H1 (cell line): Measurements from ENCODE around the gene GLB1L3. TPM values are rescaled to one million over a fixed set of nuclear protein-coding genes. Genes with fewer than 3 reads are reported as not detected.

ENCODE experiments used
- CTCF ChIA-PET: fragments of 300-600 bp; sonication (Branson Sonifier 250); formaldehyde crosslinking; loops from one replicate; lab custom pipeline; 2021; ENCODE audit not compliant: partially characterized antibody; lab: Charles Lee
- POLR2A ChIA-PET: fragments of 300-600 bp; sonication (Branson Sonifier 250); formaldehyde crosslinking; loops from one replicate; lab custom pipeline; 2021; ENCODE audit warnings: inconsistent platforms; ENCODE audit not compliant: partially characterized antibody; lab: Charles Lee
- DNase-seq, 2 experiments: peaks; one replicate each; pipeline versions ENCODE4 v3.0.0 to v3.0.0-alpha.2; 2010 to 2022; ENCODE audit warnings: low spot score in 2 of 2, low read depth in 1 of 2, mixed read lengths in 1 of 2
- FAIRE-seq: peaks from 2 replicates; lab custom pipeline; 2011; peaks lifted over from hg19 to GRCh38; lab: Jason Lieb, UNC
- H2AFZ ChIP-seq: 2 replicates; pipeline ENCODE4 v1.8.1; 2012; ENCODE audit warnings: low read length, inconsistent platforms
- H2AK5ac ChIP-seq: 2 replicates; pipeline ENCODE4 v1.6.1; 2013; ENCODE audit warnings: low read depth, low read length
- H2BK120ac ChIP-seq: replicated peaks from 2 replicates; pipeline ENCODE3; 2013; ENCODE audit warnings: low read depth, low read length, inconsistent platforms
- H2BK12ac ChIP-seq: 2 replicates; pipeline ENCODE4 v1.6.1; 2013; ENCODE audit warnings: low read depth, low read length
- H2BK15ac ChIP-seq: 2 replicates; pipeline ENCODE4 v1.6.1; 2013; ENCODE audit warnings: low read length
- H2BK20ac ChIP-seq: 2 replicates; pipeline ENCODE4 v1.6.1; 2013; ENCODE audit warnings: low read length
- H2BK5ac ChIP-seq: 2 replicates; pipeline ENCODE4 v1.6.1; 2013; ENCODE audit warnings: low read depth, low read length
- H3K14ac ChIP-seq: 2 replicates; pipeline ENCODE4 v1.6.1; 2013; ENCODE audit warnings: inconsistent platforms; ENCODE audit not compliant: insufficient read length
- H3K18ac ChIP-seq: 2 replicates; pipeline ENCODE4 v1.6.1; 2013; ENCODE audit warnings: low read length; ENCODE audit errors: extremely low read depth
- H3K23ac ChIP-seq: 2 replicates; pipeline ENCODE4 v1.6.1; 2013; ENCODE audit warnings: inconsistent platforms; ENCODE audit not compliant: insufficient read length
- H3K23me2 ChIP-seq: 2 replicates; pipeline ENCODE4 v1.6.1; 2013; ENCODE audit warnings: low read depth, low read length
- H3K27ac ChIP-seq: 2 replicates; pipeline ENCODE4 v1.6.1; 2011; ENCODE audit warnings: low read depth, low read length, inconsistent platforms
- H3K27me3 ChIP-seq, 4 experiments: replicated peaks in 1 of 4; 1 replicate in 1 of 4; 2 replicates in 3 of 4; pipeline versions ENCODE4 v1.6.1 to v1.8.1; 2011 to 2013; ENCODE audit warnings: low read length in 3 of 4, mild to moderate bottlenecking in 3 of 4, inconsistent platforms in 2 of 4, mixed read lengths in 2 of 4, moderate library complexity in 1 of 4; ENCODE audit not compliant: control insufficient read depth in 3 of 4, insufficient read depth in 3 of 4; ENCODE audit errors: extremely low read depth in 1 of 4
- H3K36me3 ChIP-seq, 4 experiments: 2 replicates each; pipeline versions ENCODE4 v1.6.1 to v1.8.1; 2011 to 2013; ENCODE audit warnings: mild to moderate bottlenecking in 4 of 4, low read length in 3 of 4, moderate library complexity in 2 of 4, control low read depth in 1 of 4, inconsistent platforms in 1 of 4; ENCODE audit not compliant: insufficient read depth in 4 of 4, control insufficient read depth in 2 of 4
- H3K4ac ChIP-seq: replicated peaks from 2 replicates; pipeline ENCODE3; 2013; ENCODE audit warnings: low read length, low read depth, mixed read lengths, inconsistent platforms; ENCODE audit not compliant: insufficient read length
- H3K4me1 ChIP-seq, 4 experiments: replicated peaks in 1 of 4; 1 replicate in 1 of 4; 2 replicates in 3 of 4; pipeline versions ENCODE4 v1.6.1 to v1.8.1; 2011 to 2013; ENCODE audit warnings: low read length in 3 of 4, inconsistent platforms in 2 of 4, mixed read lengths in 1 of 4; ENCODE audit not compliant: insufficient read depth in 4 of 4, control insufficient read depth in 3 of 4
- H3K4me2 ChIP-seq, 2 experiments: 2 replicates each; pipeline versions ENCODE4 v1.6.1 to v1.8.1; 2011 to 2013; ENCODE audit warnings: low read depth in 2 of 2, low read length in 2 of 2, control low read depth in 1 of 2, inconsistent platforms in 1 of 2, mild to moderate bottlenecking in 1 of 2; ENCODE audit not compliant: insufficient read depth in 1 of 2
- H3K4me3 ChIP-seq, 4 experiments: fragments of 200-600, 300-600 bp in 1 of 4; sonication (generic), shearing (Covaris generic), sonication (Bioruptor Twin) in 1 of 4; 2 replicates each; pipeline versions ENCODE4 v1.5.1 to v1.8.1; 2011 to 2016; ENCODE audit warnings: low read length in 4 of 4, low read depth in 3 of 4, control low read depth in 2 of 4, inconsistent platforms in 2 of 4, mild to moderate bottlenecking in 2 of 4, mixed read lengths in 1 of 4, moderate library complexity in 1 of 4; ENCODE audit not compliant: insufficient read depth in 2 of 4; ENCODE audit errors: extremely low read depth in 1 of 4
- H3K56ac ChIP-seq: replicated peaks from 2 replicates; pipeline ENCODE3; 2013; ENCODE audit warnings: low read depth, mild to moderate bottlenecking, mixed read lengths, low read length, inconsistent platforms; ENCODE audit not compliant: insufficient read length
- H3K79me1 ChIP-seq: 2 replicates; pipeline ENCODE4 v1.6.1; 2013; ENCODE audit warnings: low read depth, low read length, control low read depth
- H3K79me2 ChIP-seq, 2 experiments: 2 replicates each; pipeline versions ENCODE4 v1.6.1 to v1.8.1; 2012 to 2013; ENCODE audit warnings: low read length in 2 of 2, mild to moderate bottlenecking in 2 of 2, inconsistent platforms in 1 of 2; ENCODE audit not compliant: insufficient read depth in 2 of 2, control insufficient read depth in 1 of 2
- H3K9ac ChIP-seq, 4 experiments: replicated peaks in 1 of 4; 1 replicate in 1 of 4; 2 replicates in 3 of 4; pipeline versions ENCODE4 v1.6.1 to v1.8.1; 2011 to 2013; ENCODE audit warnings: low read depth in 3 of 4, low read length in 3 of 4, control low read depth in 2 of 4, mild to moderate bottlenecking in 2 of 4, moderate library complexity in 2 of 4, inconsistent platforms in 1 of 4; ENCODE audit errors: extremely low read depth in 1 of 4
- H3K9me3 ChIP-seq, 2 experiments: 2 replicates each; pipeline versions ENCODE4 v1.6.1 to v1.8.1; 2012 to 2013; ENCODE audit warnings: mild to moderate bottlenecking in 2 of 2, moderate library complexity in 2 of 2, control low read depth in 1 of 2, inconsistent platforms in 1 of 2, low read depth in 1 of 2, low read length in 1 of 2, mixed read lengths in 1 of 2; ENCODE audit not compliant: insufficient read depth in 2 of 2
- H4K20me1 ChIP-seq, 2 experiments: replicated peaks in 1 of 2; 2 replicates each; pipeline versions ENCODE3 to v1.8.1; 2011 to 2013; ENCODE audit warnings: inconsistent platforms in 2 of 2, low read length in 2 of 2, mild to moderate bottlenecking in 1 of 2; ENCODE audit not compliant: insufficient read depth in 2 of 2, control insufficient read depth in 1 of 2
- H4K5ac ChIP-seq: 2 replicates; pipeline ENCODE4 v1.6.1; 2013; ENCODE audit warnings: low read length, low read depth, mixed read lengths, inconsistent platforms; ENCODE audit not compliant: insufficient read length
- H4K8ac ChIP-seq: 2 replicates; pipeline ENCODE4 v1.8.0; 2013; ENCODE audit warnings: mild to moderate bottlenecking, moderate library complexity, low read length, inconsistent platforms; ENCODE audit not compliant: insufficient read depth; ENCODE audit errors: extremely low read depth
- H4K91ac ChIP-seq: replicated peaks from 2 replicates; pipeline ENCODE3; 2013; ENCODE audit warnings: low read length, mixed read lengths, inconsistent platforms; ENCODE audit not compliant: insufficient read length
- EGR1 ChIP-seq: IDR thresholded peaks from 2 replicates; pipeline ENCODE4 v1.6.1; 2011; ENCODE audit warnings: low read depth, low read length, borderline replicate concordance
- HDAC2 ChIP-seq, 2 experiments: fragments of 300-600 bp in 1 of 2; sonication (generic) in 1 of 2; IDR thresholded peaks; 2 replicates each; pipeline ENCODE4 v1.6.1; 2011 to 2012; ENCODE audit warnings: low read depth in 2 of 2, low read length in 2 of 2, mild to moderate bottlenecking in 2 of 2, moderate library complexity in 2 of 2, borderline replicate concordance in 1 of 2, inconsistent platforms in 1 of 2
- JUND ChIP-seq: IDR thresholded peaks from 2 replicates; pipeline ENCODE4 v1.6.1; 2011; ENCODE audit warnings: mild to moderate bottlenecking, improper control_type of control experiment, low read length
- RBBP5 ChIP-seq: IDR thresholded peaks from 2 replicates; pipeline ENCODE4 v1.7.1; 2012; ENCODE audit warnings: low read depth, mild to moderate bottlenecking, inconsistent platforms, low read length, moderate library complexity, borderline replicate concordance
- SIN3A ChIP-seq, 2 experiments: IDR thresholded peaks in 1 of 2; conservative IDR thresholded peaks in 1 of 2; 2 replicates each; pipeline ENCODE4 v1.6.1; 2011 to 2012; ENCODE audit warnings: low read length in 2 of 2, improper control_type of control experiment in 1 of 2, low read depth in 1 of 2, mild to moderate bottlenecking in 1 of 2
- SRF ChIP-seq: IDR thresholded peaks from 2 replicates; pipeline ENCODE4 v1.6.1; 2011; ENCODE audit warnings: mild to moderate bottlenecking, low read depth, low read length, moderate library complexity
- SUZ12 ChIP-seq: fragments of 200-600 bp; sonication (generic); IDR thresholded peaks from 2 replicates; pipeline ENCODE4 v1.6.1; 2012; ENCODE audit warnings: mild to moderate bottlenecking, inconsistent platforms, low read length, moderate library complexity, mixed read lengths
- TAF1 ChIP-seq: IDR thresholded peaks from 2 replicates; pipeline ENCODE4 v1.6.1; 2011; ENCODE audit warnings: mild to moderate bottlenecking, low read depth, low read length
- WGBS, 2 experiments: shearing (Covaris generic) in 1 of 2; methylation state at CpG; one replicate each; pipeline versions ENCODE4 v1.1.6 to v1.1.7; 2013 to 2015; ENCODE audit warnings: low lambda C conversion rate in 2 of 2, mixed read lengths in 2 of 2, inconsistent platforms in 1 of 2, low coverage in 1 of 2, missing lambda C conversion rate in 1 of 2; ENCODE audit not compliant: insufficient replicate concordance in 2 of 2, insufficient coverage in 1 of 2, insufficient read length in 1 of 2; ENCODE audit errors: extremely low coverage in 1 of 2, missing lambda C conversion rate in 1 of 2; 5-methylcytosine and 5-hydroxymethylcytosine counted together
- polyA plus RNA-seq, 7 experiments: library from polyadenylated mRNA; depleted of rRNA in 3 of 7; stranded (reverse) in 5 of 7; unstranded in 2 of 7; fragments of >200 nt in 5 of 7; fragments of 200-250 nt in 2 of 7; gene quantifications; 1 replicate in 5 of 7; 2 replicates in 1 of 7; 4 replicates in 1 of 7; pipeline versions ENCODE4 v1.2.1 to v1.2.3, GENCODE V29; 2011 to 2013; ENCODE audit warnings: missing spikeins in 2 of 7, mixed read lengths in 2 of 7
- total RNA-seq: library from RNA; stranded (reverse); fragmentation: NEBNext Ultra II Directional; extraction: Animal tissue kit (Norgen Biotek cat#: 25700); gene quantifications from 2 replicates; pipeline ENCODE4 v1.2.1, GENCODE V29; 2021
- TF ChIP-seq, protein P1 (sequence below): IDR thresholded peaks from 2 replicates; pipeline ENCODE4 v1.6.1; 2011; ENCODE audit warnings: low read depth, mild to moderate bottlenecking, low read length; ENCODE audit not compliant: insufficient read depth
- TF ChIP-seq, protein P2 (sequence below): IDR thresholded peaks from 2 replicates; pipeline ENCODE4 v1.6.1; 2012; ENCODE audit warnings: inconsistent platforms

Gene GLB1L3
- total and polyA plus RNA-seq, 2 of the 8 experiments (the other 6 are each of a cell fraction or from before 2014, with no cell fraction given) = 14.9 to 33.2 TPM

DNA sequence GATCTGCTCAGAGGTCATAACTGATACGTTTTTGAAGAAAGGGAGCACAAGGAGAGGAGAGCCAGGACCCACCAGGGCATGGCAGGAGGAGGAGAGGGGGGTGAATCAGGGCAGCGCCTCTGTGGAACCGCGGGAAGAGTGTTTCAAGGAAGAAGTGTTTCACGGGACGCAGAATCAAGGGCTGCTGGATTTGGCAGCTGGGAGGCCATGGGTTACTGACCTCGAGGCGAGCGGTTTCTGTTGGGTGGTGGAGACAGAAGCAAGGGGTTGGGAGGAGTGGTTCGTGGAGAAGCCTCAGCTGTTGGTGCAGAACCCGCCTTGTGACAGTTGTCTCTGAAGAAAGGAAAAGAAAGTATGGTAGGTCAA, 38.6 kb upstream of the GLB1L3 start:
- FAIRE-seq = no peak
- WGBS, 2 experiments = 84% methylated on average over 11 of the region's 11 CpGs; no CpG with 5 or more reads in 1 of the 2 experiments

More for the DNA sequence above, 38.6 kb upstream of the GLB1L3 start:
- Histone ChIP-seq H2AFZ (no peak overlapping the region), H2BK20ac (no peak overlapping the region), H3K9ac (no peak overlapping the region), H4K5ac (no peak overlapping the region), H3K27me3 (no peaks in the 10 kb centered on the region), H3K4ac (no peak overlapping the region), H2AK5ac (no peak overlapping the region), H2BK5ac (no peak overlapping the region), H2BK120ac (no peak overlapping the region), H4K8ac (no peak overlapping the region), H2BK12ac (no peak overlapping the region), H3K27ac (no peak overlapping the region), H3K23ac (no peak overlapping the region), H3K14ac (no peak overlapping the region), H3K18ac (no peak overlapping the region), H3K79me2 (no peaks in the 10 kb centered on the region), H3K4me1 (no peaks in the 10 kb centered on the region), H3K23me2 (no peaks in the 10 kb centered on the region), H4K20me1 (no peaks in the 10 kb centered on the region), H3K9me3 (no peaks in the 10 kb centered on the region), H3K56ac (no peak overlapping the region), H2BK15ac (no peak overlapping the region), H3K36me3 (no peaks in the 10 kb centered on the region; a peak in 2 of 8 replicates), H3K4me3 (no peak overlapping the region), H3K4me2 (no peak overlapping the region), H3K79me1 (no peaks in the 10 kb centered on the region; the same call in 1 of the 2 replicates), H4K91ac (no peak overlapping the region)
- POLR2A ChIA-PET = interaction anchor here (1.0 kb wide), 1 partner anchor 22 kb away, joined by 3 read pairs; no protein-coding TSS in a partner anchor
- no peak for DNase-seq
- TF ChIP-seq, protein P1, sequence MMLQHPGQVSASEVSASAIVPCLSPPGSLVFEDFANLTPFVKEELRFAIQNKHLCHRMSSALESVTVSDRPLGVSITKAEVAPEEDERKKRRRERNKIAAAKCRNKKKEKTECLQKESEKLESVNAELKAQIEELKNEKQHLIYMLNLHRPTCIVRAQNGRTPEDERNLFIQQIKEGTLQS = no peak
- TF ChIP-seq SIN3A (conservative IDR thresholded peaks at IDR 0.05 in 1 of 2, IDR thresholded peaks at IDR 0.05 in 1 of 2; ENCODE audit: low read depth in 1 of 2, low read length in 2 of 2) (no peak), HDAC2 (IDR thresholded peaks at IDR 0.05; ENCODE audit: borderline replicate concordance in 1 of 2, low read depth in 2 of 2, low read length in 2 of 2) (no peak), RBBP5 (no peak), SUZ12 (no peak), TAF1 (no peak), SRF (no peak), JUND (no peak), EGR1 (no peak)
- TF ChIP-seq, protein P2, sequence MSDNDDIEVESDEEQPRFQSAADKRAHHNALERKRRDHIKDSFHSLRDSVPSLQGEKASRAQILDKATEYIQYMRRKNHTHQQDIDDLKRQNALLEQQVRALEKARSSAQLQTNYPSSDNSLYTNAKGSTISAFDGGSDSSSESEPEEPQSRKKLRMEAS = no peak
- CTCF ChIA-PET = no interaction called here
